Stimulated activated CD4-positive, alpha-beta T cell treated with anti-CD3 and anti-CD28 coated beads, TNF-alpha, amount 100 ng/mL, for 48 hours (primary cell): ENCODE measurements around the gene RNF17.
"Not testable (repeated sequence)": the region's sequence is repeated elsewhere in the genome, so short reads cannot be mapped to it uniquely, and the experiment has no call there.

Experiments used
- DNase-seq, 3 donors: peaks; one replicate each; pipeline ENCODE4 v3.0.0-alpha.2; 2020; ENCODE audit warnings: low read depth in 3 of 3

RNF17 gene

DNA sequence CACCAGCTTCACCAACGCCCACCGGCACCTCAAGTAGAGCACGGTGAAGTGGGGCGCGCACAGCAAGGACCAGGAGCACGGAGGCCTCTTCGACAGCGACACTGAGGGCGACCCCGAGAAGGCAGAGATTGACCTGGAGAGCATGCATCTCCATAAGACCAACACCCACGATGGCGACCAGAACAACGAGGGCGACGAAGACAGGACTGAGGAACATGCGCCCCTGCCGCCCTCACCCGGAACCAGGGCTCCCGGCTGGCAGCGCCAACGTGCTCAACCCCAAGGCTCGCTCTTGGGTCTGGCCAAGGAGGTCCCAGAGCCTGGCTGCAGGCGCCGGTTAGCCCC, 18.5 kb upstream of the RNF17 start:
- DNase-seq, result no peak

DNA sequence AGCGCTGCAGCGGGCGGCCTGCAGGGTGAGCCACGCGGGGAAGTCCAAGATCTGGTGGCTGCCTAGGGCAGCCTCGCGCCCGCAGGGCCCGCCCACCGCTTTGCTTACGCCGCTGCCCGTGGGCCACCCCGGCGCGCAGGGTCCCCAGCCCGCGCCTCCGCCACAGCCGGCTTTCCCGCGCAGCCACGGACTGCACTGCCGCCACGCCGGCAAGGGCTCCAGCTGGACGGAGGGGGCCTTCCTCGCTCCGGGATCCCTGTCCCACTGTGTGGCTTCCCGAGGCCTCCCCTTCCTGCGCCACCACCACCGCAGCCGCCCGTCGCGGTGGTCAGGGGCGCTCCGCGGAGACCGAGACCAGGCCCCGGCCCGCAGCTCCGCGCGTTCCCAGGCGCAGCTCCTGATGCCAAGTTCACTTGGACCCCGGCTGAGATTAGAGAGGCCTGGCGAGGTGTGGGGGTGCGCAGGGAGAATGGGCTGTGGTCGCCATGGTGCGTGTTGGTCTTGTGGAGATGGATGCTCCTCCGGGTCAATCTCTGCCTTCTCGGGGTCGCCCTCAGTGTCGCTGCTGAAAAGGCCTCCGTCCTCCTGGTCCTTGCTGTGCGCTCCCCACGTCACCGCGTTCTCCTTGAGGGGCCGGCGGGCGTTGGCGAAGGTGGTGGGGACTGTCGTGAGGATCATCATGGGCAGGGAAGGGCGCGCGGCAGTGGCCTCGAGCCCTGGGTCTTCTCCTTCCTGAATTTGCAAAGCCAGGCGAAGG, 17.9 kb upstream of the RNF17 start:
- no peak for DNase-seq

DNA sequence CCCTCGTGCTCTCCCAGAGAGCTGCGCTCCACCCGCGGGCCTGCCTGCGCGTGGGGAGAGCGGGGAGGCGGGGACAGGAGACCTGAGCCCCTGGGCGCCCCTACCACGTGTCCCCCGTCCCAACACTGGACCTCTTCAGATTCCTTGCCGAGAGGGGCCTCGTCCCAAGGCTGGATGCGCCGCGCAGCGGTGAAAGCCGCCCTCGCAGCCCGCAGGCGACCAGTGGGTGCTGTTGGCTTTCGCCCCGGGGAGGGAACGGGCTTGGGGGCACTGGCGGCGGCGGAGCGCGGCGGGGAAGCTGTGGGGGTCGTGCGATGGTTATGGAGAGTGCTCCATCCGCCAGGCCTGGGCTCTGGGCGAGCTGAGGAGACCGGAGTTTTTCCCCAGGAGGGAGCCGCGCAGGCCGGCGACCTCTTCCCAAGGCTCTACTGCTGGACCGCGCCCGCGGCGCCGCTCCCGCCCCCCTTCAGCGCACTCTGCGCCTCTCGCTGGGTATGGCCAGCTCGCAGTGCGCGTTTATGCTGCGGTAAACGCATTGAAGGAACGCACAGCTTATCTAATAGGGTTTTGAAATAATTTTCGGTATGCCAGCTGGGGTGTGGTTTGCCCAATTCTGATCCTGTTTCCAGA, 17.2 kb upstream of the RNF17 start:
- no peak for DNase-seq

DNA sequence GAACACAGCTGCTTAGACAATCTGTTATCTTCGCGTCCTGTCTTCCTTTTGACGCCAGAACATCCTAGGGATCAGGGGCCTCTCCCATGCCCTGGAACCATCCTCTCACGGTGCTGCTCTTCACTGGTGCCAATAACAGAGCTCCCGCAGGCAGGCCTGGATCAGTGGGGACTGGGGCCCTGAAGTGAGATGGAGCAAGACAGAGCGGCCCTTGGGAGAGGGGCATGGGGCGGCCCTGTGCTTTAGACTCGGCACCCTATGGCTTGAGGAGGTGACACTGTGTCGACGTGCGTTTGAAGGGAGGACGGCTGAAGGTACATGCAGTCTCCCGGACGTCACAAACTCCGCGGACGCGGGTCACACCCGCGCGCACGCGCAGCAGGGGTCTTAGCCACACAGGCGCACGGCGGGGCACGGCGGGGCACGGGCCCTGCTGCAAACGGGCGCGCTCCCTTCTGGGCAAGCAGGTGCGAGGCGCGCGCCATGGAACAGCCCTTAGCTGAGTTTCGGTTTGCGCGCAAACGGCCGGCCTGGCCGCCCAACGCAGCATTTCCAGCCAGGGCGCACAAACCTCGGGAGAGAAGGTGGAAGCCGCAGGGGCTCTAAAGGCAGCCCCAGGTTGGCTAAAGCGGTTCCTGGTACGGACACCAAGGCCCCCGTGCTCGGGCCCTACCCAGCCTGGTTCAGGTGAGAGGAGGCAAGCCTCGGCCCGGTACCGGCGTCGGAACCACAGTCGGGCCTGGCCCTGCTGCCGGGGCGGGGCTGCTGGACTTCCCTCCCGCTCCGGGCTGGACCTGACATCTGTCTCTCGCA, 16.5 kb upstream of the RNF17 start:
- DNase-seq, result peak in 1 of 3 donors; percentile 17

DNA sequence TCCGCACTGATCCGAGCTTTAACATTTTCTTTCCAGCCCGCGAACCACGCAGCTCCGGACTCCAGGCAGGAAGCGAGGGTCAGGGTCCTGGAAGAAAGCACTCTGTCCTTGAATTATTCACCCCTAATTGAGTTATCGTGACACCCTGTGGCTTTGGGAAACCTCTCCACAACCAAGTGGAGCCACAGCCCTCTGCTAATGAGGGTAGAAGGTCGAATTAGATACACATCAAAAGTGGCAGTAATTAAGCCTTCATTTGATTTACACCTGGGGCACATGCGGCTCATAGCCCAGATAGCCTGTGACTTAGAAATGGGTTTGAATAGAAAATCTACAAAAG, 15.9 kb upstream of the RNF17 start:
- DNase-seq, result no peak

DNA sequence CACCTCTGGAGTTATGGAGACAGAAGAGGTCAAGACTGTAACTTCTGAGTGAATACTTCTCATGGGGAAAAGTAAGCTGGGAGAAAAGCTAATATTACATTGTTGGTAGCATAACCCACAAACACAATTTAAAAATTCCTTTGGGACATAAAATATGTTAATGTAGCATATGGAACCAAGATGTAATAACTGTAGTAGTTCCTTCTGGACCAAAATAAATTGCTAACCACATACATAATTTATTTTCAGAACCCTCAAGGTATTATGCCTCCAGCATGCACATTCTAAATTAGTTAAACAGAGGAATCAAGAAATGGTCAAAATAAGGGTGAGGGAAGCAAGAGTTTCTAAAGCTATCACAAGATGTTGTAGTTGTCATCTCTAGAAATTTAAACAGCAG, 4.8 kb upstream of the RNF17 start:
- DNase-seq, result no peak

DNA sequence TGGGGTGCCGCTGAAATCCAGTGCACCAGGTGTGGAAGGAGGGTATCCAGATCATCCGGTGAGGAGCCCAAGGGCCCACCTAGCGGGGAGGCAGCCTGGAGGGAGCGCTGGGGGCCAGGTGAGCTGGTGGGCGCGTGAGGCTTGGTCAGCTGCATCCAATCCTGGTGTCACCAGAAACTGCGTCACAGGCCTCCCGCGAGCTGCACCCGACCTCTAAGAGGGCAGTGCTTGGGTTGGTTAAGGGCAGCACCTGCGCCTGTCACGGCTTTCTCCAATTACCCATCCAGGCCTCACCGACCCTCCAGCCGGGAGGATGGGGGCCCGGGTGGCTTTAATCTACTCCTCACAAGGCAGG, 284 bp downstream of the RNF17 start:
- no peak for DNase-seq

DNA sequence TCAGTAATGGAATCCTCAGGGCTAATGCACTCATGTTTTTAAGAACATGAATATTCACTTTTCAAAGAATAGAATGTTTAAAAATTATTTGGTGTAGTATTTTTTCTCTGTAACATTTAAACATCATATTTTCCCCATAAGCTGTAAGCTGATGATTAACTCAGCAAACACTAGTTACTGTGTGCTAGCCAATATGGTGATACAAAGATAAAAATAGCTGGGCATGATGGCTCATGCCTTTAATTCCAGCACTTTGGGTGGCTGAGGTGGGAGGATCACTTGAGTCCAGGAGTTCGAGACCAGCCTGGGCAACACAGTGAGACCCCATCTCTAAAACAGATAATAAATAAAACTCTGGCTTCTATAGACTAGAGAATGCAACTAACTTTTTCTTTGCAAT, 13.2 kb downstream of the RNF17 start:
- DNase-seq, result no peak

DNA sequence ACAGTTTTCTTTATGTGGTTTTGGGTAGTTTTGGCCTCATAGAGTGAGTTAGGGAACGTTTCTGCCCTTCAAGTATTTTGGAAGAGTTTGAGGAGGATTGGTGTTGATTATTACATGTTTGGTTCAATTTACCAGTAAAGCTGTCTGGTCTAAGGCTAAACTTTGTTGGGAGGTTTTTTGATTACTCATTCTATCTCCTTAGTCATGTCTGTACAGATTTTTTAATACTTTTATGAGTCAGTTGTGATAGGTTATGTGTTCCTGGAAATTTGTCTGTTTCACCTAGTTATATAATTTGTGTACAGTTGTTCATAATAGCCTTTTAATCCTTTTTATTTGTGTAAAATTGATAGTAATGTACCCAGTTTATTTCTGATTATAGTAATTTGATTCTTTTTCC, 20.4 kb downstream of the RNF17 start:
- no peak for DNase-seq

DNA sequence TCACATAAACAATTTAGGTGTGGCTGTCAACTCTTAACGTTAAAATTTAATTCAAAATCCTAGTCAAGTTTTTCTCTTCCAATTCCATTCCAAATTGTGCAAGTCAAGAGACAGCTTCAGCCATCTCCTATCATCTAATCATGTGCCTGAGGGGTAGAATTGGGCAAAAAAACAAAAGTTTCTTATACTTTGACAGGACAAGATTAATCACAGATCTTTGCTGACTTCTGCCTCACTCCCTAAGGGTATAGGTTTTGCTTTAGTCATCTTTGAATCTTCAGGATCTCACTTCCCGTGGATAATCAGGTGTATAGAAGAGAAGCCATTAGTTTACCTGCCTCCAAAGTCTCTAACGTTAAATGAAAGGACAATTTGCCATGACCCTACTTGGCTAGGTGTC, 24.6 kb downstream of the RNF17 start:
- DNase-seq, result no peak

DNA sequence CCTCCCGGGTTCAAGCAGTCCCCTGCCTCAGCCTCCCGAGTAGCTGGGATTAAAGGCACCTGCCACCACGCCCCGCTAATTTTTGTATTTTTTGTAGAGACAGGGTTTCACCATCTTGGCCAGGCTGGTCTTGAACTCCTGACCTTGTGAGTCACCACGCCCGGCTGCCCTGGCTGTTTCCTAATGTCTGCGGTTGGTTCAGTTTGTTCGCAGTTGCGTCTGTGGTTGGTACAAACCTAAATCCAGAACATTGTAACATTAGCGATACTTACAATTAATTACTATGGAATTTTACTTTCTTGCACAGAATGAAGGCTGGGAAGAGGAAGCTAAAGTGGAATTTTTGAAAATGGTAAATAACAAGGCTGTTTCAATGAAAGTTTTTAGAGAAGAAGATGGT, 38.1 kb downstream of the RNF17 start:
- DNase-seq, result no peak

DNA sequence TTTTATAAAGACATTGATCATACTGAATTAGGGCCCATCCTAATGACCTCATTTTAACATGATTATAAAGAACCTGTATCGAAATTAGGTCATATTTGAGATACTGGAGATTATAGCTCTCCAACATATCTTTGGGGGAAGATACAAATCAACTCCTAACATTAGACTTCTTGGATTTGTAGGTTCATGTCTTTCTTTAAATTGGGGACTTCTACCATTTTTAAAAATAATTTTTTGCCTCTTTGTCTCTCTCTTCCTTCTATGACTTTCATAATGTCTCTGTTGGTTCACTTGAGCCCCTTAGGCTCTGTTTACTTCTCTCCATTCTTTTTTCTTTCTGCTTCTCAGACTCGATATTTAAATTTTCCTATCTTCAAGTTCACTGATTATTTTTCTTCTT, 57.2 kb downstream of the RNF17 start:
- no peak for DNase-seq

DNA sequence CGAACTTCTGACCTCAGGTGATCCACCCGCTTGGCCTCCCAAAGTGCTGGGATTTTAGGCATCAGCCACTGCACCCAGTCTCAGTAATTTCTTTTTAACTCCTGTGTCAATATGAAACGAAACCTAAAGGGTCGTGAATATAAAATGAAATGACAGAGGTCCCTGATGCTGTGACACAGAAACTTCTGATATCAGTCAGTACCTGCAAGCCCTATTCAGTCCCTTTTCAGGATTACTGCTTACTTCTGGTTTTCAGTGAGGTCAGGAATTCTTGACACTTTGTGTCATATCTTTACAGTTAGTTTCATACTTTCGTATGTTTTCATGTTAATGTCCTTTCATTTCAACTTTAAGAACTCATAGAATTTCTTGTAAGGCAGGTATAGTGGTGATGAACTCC, 58.7 kb downstream of the RNF17 start:
- no peak for DNase-seq

DNA sequence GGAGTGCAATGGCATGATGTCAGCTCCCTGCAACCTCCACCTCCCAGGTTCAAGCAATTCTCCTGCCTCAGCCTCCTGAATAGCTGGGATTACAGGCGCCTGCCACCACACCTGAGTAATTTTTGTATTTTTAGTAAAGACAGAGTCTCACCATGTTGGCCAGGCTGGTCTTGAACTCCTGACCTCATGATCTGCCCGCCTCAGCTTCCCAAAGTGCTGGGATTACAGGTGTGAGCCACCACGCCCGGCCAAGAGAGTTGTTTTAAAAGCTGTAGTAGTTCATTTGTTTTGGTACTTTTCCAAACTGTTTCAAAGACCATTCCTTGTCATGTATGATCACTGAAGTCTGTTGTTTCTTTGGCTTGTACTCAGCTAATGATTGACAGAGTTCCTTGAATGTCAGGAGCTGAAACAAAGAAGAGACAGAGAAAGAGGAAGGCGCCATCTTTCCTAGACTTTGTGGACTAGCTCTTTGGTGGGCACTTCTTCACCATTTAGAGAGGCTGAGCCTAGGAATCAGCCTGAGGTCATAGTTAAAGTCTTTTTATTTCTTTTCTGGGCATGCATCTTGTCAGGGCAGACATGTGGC, 59.2 kb downstream of the RNF17 start:
- DNase-seq, result not testable (repeated sequence)

DNA sequence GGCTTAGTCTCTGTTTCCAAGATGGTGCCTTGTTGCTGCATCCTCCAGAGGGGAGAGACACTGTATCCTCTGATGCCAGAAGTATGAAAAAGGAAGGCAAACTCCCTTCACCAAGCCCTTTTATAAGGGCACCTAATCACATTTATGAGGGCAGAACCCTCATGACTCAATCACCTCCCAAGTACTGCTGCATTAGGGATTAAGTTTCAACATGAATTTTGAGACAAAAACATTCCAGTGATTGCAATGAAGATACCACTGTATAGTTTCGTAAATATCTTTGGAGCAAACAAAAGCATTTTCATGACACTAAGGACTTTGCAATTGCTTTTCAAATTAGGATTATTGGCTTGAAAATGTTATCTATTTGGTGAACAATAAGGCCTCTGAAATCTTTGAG, 63.8 kb downstream of the RNF17 start:
- DNase-seq, result no peak

DNA sequence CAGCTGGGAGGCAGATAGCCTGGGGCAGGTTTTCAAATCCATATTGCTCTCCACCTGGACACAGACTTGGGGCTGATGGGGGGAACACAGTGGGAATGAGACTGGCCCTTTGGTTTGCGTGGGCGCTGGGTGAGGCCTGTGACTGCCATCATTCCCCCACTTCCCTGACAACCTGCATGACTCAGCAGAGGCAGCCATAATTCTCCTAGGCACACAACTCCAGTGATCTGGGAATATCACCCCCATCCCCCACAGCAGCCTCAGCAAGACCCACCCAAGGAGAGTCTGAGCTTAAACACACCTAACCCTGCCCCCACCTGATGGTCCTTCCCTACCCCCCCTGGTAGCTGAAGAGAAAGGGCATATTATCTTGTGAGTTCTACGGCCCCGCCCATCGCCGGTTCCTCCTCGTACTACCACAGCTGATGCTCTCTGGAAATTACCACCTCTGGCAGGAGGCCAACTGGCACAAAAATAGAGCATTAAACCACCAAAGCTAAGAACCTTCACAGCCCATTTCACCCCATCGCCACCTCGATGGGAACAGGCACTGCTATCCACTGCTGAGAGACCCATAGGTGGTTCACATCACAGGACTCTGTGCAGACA, 71.0 kb downstream of the RNF17 start:
- DNase-seq, result no peak

DNA sequence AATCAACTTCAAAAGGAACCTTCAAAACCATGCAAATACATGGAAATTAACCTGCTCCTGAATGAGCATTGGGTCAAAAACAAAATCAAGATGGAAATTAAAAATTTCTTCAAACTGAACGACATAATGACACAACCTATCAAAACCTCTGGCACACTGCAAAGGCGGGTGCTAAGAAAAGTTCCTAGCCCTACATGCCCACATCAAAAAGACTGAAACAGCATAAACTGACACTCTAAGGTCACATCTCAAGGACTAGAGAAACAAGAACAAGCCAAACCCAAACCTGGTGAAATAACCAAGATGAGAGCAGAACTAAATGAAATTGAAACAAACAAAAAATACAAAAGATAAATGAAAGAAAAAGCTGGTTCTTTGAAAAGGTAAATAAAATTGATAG, 73.6 kb downstream of the RNF17 start:
- not testable (repeated sequence) for DNase-seq

DNA sequence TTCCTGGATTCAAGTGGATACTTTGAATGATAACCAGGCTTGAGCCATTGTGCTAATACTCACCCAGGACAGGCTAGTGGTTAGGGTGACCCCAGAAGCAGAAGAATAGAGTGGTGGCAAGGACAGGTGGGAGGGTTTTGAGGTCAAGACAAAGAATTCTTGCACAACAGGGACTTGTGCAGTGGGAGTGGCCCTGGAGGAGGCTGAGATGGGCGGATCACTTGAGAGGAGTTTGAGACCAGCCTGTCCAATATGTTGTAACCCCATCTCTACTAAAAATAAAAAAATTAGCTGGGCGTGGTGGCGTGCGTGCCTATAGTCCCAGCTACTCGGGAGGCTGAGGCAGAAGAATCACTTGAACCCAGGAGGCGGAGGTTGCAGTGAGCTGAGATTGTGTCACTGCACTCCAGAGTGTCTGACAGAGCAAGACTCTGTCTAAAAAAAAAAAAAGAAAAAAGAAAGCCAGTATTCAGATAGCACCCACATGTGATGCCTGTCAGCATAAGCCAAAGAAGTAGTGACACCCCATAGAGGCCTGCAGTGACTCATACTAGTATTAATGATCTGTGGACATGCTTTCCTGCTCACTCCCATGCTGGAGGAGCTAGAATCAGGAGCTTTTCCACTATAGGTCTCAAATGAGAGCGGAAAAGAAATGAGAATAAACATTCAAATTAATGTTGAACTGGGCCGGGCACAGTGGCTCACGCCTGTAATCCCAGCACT, 78.7 kb downstream of the RNF17 start:
- DNase-seq, result no peak

DNA sequence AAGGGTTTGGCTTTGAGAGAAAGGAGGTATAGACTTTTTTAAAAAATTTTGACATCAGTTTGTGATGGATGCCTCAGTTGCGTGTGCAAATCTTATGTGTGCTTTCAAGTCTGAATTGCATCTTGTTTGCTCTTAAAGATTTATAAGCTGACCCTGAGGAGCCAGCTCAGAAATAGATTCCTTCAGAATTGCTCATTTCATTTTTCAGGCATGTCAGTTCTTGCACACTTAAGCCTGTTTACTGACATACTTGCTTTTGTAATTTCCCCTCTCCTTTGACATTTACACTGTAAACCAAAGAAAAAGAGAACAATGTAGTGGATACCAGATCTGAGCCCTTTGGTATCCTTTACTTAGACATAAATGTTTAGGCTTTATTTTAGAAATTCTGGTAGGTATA, 87.6 kb downstream of the RNF17 start:
- no peak for DNase-seq

DNA sequence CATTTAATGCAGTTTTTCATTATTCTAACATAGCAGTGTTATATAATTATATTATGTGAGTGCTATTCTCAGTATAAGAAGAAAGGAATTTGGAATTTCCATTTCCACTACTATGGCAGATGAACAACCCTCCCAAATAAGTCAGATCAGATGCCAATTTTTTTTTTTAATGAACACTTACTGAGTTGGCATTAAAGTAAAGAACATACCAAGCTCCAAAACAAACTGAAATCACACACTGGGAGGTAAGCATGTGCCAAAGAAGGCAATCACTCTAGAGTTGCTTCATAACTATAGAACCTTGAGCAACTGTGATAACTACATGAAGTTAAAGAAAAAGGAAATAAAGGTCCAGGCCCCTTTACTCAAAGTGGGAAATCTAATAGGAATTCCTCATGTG, 90.3 kb downstream of the RNF17 start:
- no peak for DNase-seq

DNA sequence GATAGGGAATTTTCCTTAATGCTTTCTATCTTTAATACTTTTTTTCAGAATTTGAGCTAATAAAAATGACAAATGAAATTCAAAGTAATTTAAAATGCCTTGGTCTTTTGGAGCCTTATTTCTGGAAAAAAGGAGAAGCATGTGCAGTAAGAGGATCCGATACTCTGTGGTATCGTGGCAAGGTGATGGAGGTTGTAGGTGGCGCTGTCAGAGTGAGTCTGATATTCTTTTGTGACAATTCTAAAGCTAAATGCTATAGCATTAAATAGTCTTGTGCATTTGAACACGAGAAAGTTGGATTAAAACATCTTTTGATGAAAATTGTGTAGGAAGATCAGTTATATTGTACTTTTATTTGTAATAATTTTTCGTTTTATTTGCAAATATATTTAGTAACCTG, 95.0 kb downstream of the RNF17 start:
- no peak for DNase-seq

DNA sequence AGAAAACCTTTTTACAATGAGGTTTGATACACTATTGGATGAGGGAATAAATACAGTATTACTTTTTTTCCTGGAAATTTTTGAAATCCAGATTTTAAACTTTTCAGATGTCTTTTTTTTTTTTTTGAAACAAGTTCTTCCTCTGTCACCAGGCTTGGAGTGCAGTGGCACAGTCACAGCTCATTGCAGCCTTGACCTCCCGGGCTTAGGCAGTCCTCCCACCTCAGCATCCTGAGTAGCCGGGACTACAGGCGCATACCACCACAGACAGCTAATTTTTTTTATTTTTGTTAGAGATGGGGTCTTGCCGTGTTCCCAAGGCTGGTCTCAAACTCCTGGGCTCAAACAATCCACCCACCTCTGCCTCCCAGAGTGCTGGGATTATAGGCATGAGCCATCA, 96.8 kb downstream of the RNF17 start:
- DNase-seq, result no peak
